Measurements from ENCODE around the gene TMA16.

DNA sequence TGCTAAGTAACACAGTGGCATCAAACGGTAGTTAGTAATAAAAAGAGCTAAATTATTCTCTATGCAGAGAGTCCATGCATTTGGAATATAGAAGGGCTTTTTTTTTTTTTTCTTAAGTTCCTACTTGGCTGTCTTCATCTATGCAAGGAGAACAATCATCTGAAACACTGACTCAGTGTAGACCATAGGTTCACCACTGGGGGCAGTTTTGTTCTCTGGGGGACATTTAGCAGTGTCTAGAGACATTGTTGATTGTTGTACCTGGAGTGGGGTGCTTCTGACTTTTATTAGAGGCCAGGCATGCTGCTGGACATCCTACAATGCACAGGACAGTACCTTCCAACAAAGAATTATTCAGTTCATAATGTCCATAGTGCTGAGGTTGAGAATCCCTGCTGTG, 41.2 kb downstream of the TMA16 start:
- TF ChIP-seq POLR2AphosphoS5 (IDR thresholded peaks at IDR 0.05), result no peak
- TF ChIP-seq, protein P1, sequence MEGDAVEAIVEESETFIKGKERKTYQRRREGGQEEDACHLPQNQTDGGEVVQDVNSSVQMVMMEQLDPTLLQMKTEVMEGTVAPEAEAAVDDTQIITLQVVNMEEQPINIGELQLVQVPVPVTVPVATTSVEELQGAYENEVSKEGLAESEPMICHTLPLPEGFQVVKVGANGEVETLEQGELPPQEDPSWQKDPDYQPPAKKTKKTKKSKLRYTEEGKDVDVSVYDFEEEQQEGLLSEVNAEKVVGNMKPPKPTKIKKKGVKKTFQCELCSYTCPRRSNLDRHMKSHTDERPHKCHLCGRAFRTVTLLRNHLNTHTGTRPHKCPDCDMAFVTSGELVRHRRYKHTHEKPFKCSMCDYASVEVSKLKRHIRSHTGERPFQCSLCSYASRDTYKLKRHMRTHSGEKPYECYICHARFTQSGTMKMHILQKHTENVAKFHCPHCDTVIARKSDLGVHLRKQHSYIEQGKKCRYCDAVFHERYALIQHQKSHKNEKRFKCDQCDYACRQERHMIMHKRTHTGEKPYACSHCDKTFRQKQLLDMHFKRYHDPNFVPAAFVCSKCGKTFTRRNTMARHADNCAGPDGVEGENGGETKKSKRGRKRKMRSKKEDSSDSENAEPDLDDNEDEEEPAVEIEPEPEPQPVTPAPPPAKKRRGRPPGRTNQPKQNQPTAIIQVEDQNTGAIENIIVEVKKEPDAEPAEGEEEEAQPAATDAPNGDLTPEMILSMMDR (IDR thresholded peaks at IDR 0.05), result no peak
- no peak for TF ChIP-seq POLR2A (IDR thresholded peaks at IDR 0.05)

All from stomach (tissue), 4 donors.